Raji (cell line): ENCODE results near the gene ZG16B.

Source experiments
- POLR2A ChIP-seq: IDR thresholded peaks from 2 replicates; pipeline ENCODE4 v1.6.1; 2011; ENCODE audit warnings: low read depth, low read length, control low read depth; ENCODE audit not compliant: insufficient read depth

The ZG16B gene

DNA sequence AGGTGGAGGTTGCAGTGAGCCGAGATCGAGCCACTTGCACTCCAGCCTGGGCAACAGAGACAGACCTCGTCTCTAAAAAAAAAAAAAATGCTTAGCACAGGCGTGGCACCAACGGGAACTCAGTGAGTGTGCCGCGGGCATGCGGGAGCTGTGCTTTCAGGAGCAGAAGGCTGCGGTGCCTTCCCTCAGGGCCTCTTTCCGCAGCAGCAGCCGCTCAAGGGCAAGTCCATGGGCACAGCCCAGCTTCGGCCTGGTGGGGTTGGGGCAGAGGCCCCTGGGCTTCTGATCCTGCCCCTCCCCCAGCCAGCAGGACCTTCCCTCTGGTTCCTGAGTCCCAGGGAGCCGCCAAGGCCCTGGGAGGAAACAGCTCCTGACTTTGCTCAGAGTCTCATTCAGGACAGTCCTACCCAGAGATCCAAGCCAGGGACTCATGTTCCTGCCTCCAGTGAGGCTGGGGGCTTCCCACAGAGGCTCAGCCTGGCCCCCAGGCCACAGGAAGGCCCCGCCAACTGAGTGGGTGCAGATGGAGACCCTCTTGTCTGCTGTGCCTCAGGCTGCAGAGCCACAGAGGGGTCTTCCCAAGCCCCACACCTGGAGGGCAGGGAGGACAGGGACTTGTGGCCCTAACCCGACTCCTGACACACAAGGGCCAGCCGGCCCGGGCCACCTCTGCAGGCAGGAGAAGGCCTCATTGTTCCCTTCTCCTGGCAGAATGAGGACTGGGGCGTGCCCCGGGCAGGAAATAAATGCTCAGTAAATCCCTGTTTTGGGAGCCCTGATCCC is 3.3 kb upstream of the ZG16B start:
- TF ChIP-seq POLR2A, result no peak

GRCh38 chr16:2827374-2827791 is 2.7 kb upstream of the ZG16B start:
- no peak for TF ChIP-seq POLR2A

DNA sequence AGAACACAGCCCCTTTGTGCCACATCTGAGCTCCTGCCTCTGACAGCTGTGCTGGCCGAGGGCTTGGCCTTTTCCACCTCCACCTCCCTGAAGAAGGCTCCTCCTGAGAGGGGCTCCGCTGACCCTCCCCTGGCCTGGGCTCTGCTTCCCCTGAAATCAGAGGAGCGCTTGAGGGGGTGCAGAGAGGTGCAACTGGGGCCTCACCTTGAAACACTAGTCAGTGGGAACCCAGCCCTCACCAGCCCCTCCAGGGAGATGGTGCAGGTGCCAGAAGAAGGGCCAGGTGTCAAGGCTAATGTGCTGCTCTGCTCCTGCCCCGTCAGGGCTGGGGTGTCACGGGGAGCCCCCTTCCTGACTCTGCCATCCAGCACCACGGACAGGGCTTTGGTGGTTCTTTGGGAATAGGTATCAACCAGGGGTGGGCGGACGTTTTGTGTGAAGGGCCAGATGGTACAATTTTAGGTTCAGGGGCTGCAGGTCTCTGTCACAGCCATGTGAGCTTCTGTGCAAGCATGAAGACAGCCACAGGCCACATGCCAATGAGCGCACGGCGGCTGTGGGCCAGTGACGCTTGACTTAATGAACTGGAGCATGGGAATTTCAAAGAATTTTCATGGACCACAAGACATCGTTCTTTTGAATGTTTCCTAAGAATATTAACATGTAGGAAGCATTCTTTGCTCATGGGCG is 2.1 kb upstream of the ZG16B start:
- no peak for TF ChIP-seq POLR2A

DNA sequence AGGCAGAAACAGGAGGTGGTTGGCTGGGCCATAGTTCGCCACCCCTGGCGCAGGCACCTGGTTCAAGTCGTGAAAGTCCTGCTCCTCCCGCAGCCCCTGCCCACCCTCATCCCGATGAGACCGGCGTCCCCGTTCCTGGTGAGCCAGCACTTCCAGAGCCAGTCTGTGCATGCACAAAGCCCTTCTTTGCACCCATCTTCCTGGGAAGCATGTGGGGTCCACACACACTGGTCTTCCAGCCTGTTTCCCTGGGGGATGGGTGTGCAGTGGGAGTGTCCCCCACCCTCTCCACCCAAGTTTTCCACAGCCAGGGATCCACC is 1.6 kb upstream of the ZG16B start:
- no peak for TF ChIP-seq POLR2A

- no peak for TF ChIP-seq POLR2A
Observed at GRCh38 chr16:2828876-2829430, 1.1 kb upstream of the ZG16B start.

- TF ChIP-seq POLR2A, result no peak
Observed at GRCh38 chr16:2830355-2830695, 222 bp downstream of the ZG16B start.

- no peak for TF ChIP-seq POLR2A
Observed at GRCh38 chr16:2831203-2831602, 1.1 kb downstream of the ZG16B start.

- no peak for TF ChIP-seq POLR2A
Observed at GRCh38 chr16:2833776-2834175, 3.7 kb downstream of the ZG16B start.

DNA sequence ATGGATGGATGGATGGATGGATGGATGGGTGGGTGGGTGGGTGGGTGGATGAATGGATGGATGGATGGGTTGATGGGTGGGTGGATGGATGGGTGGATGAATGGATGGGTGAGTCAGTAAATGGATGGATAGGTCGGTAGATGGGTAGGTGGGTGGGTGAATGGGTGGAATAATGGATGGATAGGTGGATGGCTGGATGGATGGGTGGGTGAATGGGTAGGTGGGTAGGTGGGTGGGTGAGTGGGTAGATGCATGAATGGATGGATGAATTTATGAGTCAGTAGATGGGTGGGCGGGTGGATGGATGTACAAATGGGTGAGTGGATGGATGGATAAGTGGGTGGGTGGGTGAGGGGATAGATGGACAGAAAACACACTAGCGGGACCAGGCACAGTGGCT is 4.9 kb downstream of the ZG16B start:
- no peak for TF ChIP-seq POLR2A

- no peak for TF ChIP-seq POLR2A
Observed at GRCh38 chr16:2835638-2836493, 5.8 kb downstream of the ZG16B start.

DNA sequence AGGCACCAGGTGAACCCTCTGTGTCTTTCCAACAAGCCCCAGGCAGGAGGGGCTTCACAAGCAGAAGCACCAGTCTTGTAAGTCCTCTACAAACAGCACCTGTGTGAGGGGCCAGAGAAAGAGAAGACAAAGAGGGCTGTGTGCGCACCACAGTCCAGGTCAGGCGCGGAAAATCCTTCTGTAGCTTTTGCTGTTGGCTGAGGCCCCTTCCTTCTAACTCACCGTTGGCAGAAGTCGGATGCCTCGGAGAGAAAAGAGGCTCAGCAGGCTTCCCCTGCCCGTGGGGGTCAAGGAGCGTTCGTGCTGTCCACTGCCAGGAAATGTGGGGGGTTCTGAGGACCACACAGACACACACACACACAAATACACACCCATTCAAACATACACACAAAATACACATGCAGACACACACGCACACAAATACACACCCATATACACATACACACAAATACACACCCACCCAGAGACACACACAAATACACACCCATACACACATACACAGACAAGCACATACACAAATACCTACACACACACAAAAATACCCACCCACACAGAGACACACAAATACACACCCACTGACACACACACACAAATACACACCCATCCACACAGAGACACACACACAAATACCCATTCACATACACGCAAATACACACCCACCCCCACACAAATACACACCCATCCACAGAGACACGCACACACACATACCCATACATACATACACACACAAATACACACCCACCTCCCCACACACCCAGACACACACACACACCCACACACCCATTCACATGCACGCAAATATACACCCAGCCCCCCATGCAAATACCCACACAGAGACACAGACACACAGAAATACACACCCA is 6.8 kb downstream of the ZG16B start:
- no peak for TF ChIP-seq POLR2A

GRCh38 chr16:2838928-2839327 is 8.8 kb downstream of the ZG16B start:
- no peak for TF ChIP-seq POLR2A

GRCh38 chr16:2839650-2840450 is 9.7 kb downstream of the ZG16B start:
- no peak for TF ChIP-seq POLR2A

DNA sequence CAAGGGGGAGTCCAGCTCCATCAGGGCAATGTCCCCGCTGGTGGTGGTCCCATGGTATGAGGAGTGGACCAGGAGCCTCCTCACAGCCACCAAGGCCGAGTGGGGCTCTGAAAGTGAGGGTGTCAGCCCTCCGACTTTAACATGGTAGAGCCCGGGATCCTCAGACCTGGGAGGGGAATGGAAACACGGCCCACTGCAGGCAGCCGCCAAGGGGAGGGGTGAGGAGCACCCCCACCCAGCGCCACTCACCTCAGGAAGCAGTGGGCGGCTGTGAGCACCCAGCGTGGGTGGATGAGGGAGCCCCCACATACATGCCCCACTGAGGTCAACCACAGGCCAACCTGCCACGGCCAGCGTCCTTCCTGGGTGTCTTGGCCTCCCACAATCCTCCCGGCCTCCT is 10.8 kb downstream of the ZG16B start:
- TF ChIP-seq POLR2A, result no peak

GRCh38 chr16:2841606-2842339 is 11.7 kb downstream of the ZG16B start:
- TF ChIP-seq POLR2A, result no peak
